RWPE2 (cell line): Measurements from ENCODE around the gene HHIPL1.
"Not testable (repeated sequence)": the region's sequence is repeated elsewhere in the genome, so short reads cannot be mapped to it uniquely, and the experiment has no call there.

Experiments used
- ATAC-seq: fragments of 200-7000 bp; cut with Tn5 transposase; 3 replicates; pipeline ENCODE4 v1.9.1; 2021; ENCODE audit warnings: low read depth
- DNase-seq: peaks from one replicate; pipeline ENCODE4 v3.0.0-alpha.2; 2020; ENCODE audit warnings: low spot score
- H3K27ac ChIP-seq: fragments of 450-650 bp; 2 replicates; pipeline ENCODE4 v1.5.1; 2017; ENCODE audit warnings: mild to moderate bottlenecking; ENCODE audit not compliant: poor library complexity, severe bottlenecking
- H3K27me3 ChIP-seq: fragments of 250-450 bp; sonication (Bioruptor Pico); 2 replicates; pipeline ENCODE4 v1.5.1; 2021; ENCODE audit warnings: mild to moderate bottlenecking, moderate library complexity; ENCODE audit not compliant: insufficient read depth, poor library complexity, severe bottlenecking
- H3K36me3 ChIP-seq: fragments of 250-450 bp; sonication (Bioruptor Pico); 2 replicates; pipeline ENCODE4 v1.5.1; 2020; ENCODE audit warnings: low read depth, mild to moderate bottlenecking, moderate library complexity
- H3K4me1 ChIP-seq: fragments of 250-450 bp; sonication (Bioruptor Pico); 2 replicates; pipeline ENCODE4 v1.5.1; 2021; ENCODE audit warnings: mild to moderate bottlenecking, moderate library complexity; ENCODE audit not compliant: insufficient read depth, poor library complexity, severe bottlenecking
- H3K4me3 ChIP-seq: fragments of 250-450 bp; sonication (Bioruptor Pico); 2 replicates; pipeline ENCODE4 v1.5.1; 2021; ENCODE audit warnings: mild to moderate bottlenecking, moderate library complexity; ENCODE audit not compliant: severe bottlenecking
- H3K9me3 ChIP-seq: fragments of 250-450 bp; sonication (Bioruptor Pico); 2 replicates; pipeline ENCODE4 v1.5.1; 2021; ENCODE audit warnings: mild to moderate bottlenecking, moderate library complexity; ENCODE audit not compliant: severe bottlenecking
- CTCF ChIP-seq: fragments of 450-650 bp; IDR thresholded peaks from one replicate; pipeline ENCODE4 v1.5.1; 2017; ENCODE audit warnings: mild to moderate bottlenecking, moderate library complexity; ENCODE audit not compliant: poor library complexity, severe bottlenecking

HHIPL1 gene

GRCh38 chr14:99637624-99638023, 7.3 kb upstream of the HHIPL1 start:
- no peaks in the 10 kb centered on the region for H3K4me1 ChIP-seq
- H3K4me3 ChIP-seq, result no peak overlapping the region
- H3K36me3 ChIP-seq, result no peaks in the 10 kb centered on the region
- H3K27ac ChIP-seq, result no peak overlapping the region
- no peak; the same call in 2 of the 3 replicates for ATAC-seq
- DNase-seq, result no peak
- H3K9me3 ChIP-seq, result no peaks in the 10 kb centered on the region
- no peaks in the 10 kb centered on the region for H3K27me3 ChIP-seq
- no peak for TF ChIP-seq CTCF

- not testable (repeated sequence) for H3K9me3 ChIP-seq, H3K36me3 ChIP-seq, H3K27me3 ChIP-seq, DNase-seq, H3K27ac ChIP-seq, ATAC-seq, H3K4me1 ChIP-seq, H3K4me3 ChIP-seq
Measured at GRCh38 chr14:99642771-99643170, 2.2 kb upstream of the HHIPL1 start.

- no peak for ATAC-seq
- DNase-seq, result no peak
- no peak for TF ChIP-seq CTCF
- no peaks in the 10 kb centered on the region for H3K4me1 ChIP-seq
- H3K4me3 ChIP-seq, result no peak overlapping the region
- no peak overlapping the region for H3K27ac ChIP-seq
- no peaks in the 10 kb centered on the region for H3K27me3 ChIP-seq
- H3K9me3 ChIP-seq, result no peaks in the 10 kb centered on the region
- no peaks in the 10 kb centered on the region for H3K36me3 ChIP-seq
Measured at GRCh38 chr14:99643343-99643742, 1.6 kb upstream of the HHIPL1 start.

GRCh38 chr14:99644035-99644587, 818 bp upstream of the HHIPL1 start:
- no peak for TF ChIP-seq CTCF
- no peaks in the 10 kb centered on the region for H3K27me3 ChIP-seq
- H3K9me3 ChIP-seq, result no peaks in the 10 kb centered on the region
- H3K36me3 ChIP-seq, result no peaks in the 10 kb centered on the region
- H3K4me1 ChIP-seq, result no peaks in the 10 kb centered on the region
- ATAC-seq (no peak), DNase-seq (no peak)
- H3K27ac ChIP-seq, result no peak overlapping the region
- H3K4me3 ChIP-seq, result no peak overlapping the region

- no peaks in the 10 kb centered on the region for H3K27me3 ChIP-seq
- H3K4me1 ChIP-seq, result no peaks in the 10 kb centered on the region
- H3K36me3 ChIP-seq, result no peaks in the 10 kb centered on the region
- peak overlapping the region; percentile 31 for H3K4me3 ChIP-seq
- H3K9me3 ChIP-seq, result no peaks in the 10 kb centered on the region
- TF ChIP-seq CTCF, result no peak
- no peak for ATAC-seq
- H3K27ac ChIP-seq, result no peak overlapping the region
- DNase-seq, result no peak
Measured at GRCh38 chr14:99645545-99646505, 896 bp downstream of the HHIPL1 start.
